Measurements from ENCODE around the gene ADAMTS8. TPM values are rescaled to one million over a fixed set of nuclear protein-coding genes. Genes with fewer than 3 reads are reported as not detected.

ADAMTS8 gene
- total RNA-seq, 2 donors from 2014 or later = 0.82 to 1.7 TPM

- Histone ChIP-seq H3K36me3 (no peaks in the 10 kb centered on the region), H3K9me3 (no peaks in the 10 kb centered on the region), H3K4me3 (no peak overlapping the region), H3K4me1 (replicated peaks) (no peaks in the 10 kb centered on the region), H3K27me3 (replicated peaks; ENCODE audit: insufficient read depth) (no peaks in the 10 kb centered on the region), H3K27ac (no peak overlapping the region)
- WGBS = 92% methylated on average over 11 of the region's 11 CpGs
- no peak for TF ChIP-seq CTCF (IDR thresholded peaks at IDR 0.05)
- no peak for TF ChIP-seq POLR2A (IDR thresholded peaks at IDR 0.05)
- no peak for TF ChIP-seq POLR2AphosphoS5 (IDR thresholded peaks at IDR 0.05)
- DNase-seq (ENCODE audit: low spot score) = no peak
- intact Hi-C loops (cut with DNase I) = no loop called here
Observed at GRCh38 chr11:130416906-130417305, 11.5 kb downstream of the ADAMTS8 start.

GRCh38 chr11:130416530-130416882, 11.9 kb downstream of the ADAMTS8 start:
- no peak for DNase-seq (ENCODE audit: low spot score)
- H3K36me3 ChIP-seq = no peaks in the 10 kb centered on the region
- TF ChIP-seq POLR2A (IDR thresholded peaks at IDR 0.05) = no peak
- no peak for TF ChIP-seq CTCF (IDR thresholded peaks at IDR 0.05)
- TF ChIP-seq POLR2AphosphoS5 (IDR thresholded peaks at IDR 0.05) = no peak
- H3K9me3 ChIP-seq = no peaks in the 10 kb centered on the region
- H3K4me3 ChIP-seq = no peak overlapping the region
- no peaks in the 10 kb centered on the region for H3K4me1 ChIP-seq (replicated peaks)
- WGBS = 78% methylated on average over 12 of the region's 12 CpGs
- intact Hi-C loops (cut with DNase I) = no loop called here
- H3K27ac ChIP-seq = no peak overlapping the region
- no peaks in the 10 kb centered on the region for H3K27me3 ChIP-seq (replicated peaks; ENCODE audit: insufficient read depth)

- Histone ChIP-seq H3K27me3 (replicated peaks; ENCODE audit: insufficient read depth) (no peaks in the 10 kb centered on the region), H3K27ac (no peak overlapping the region), H3K9me3 (no peaks in the 10 kb centered on the region), H3K4me3 (no peak overlapping the region), H3K36me3 (no peaks in the 10 kb centered on the region), H3K4me1 (replicated peaks) (no peaks in the 10 kb centered on the region)
- 88% methylated on average over 34 of the region's 37 CpGs for WGBS
- TF ChIP-seq POLR2A (IDR thresholded peaks at IDR 0.05) (no peak), POLR2AphosphoS5 (IDR thresholded peaks at IDR 0.05) (no peak), CTCF (IDR thresholded peaks at IDR 0.05) (no peak)
- DNase-seq (ENCODE audit: low spot score) = no peak
- intact Hi-C loops (cut with DNase I) = no loop called here
Observed at GRCh38 chr11:130415731-130416529, 12.5 kb downstream of the ADAMTS8 start.

- no peak overlapping the region for H3K27ac ChIP-seq
Observed at GRCh38 chr11:130414107-130415080, 14.0 kb downstream of the ADAMTS8 start.

More at GRCh38 chr11:130414107-130415080, 14.0 kb downstream of the ADAMTS8 start:
- TF ChIP-seq CTCF (IDR thresholded peaks at IDR 0.05) = no peak
- TF ChIP-seq POLR2AphosphoS5 (IDR thresholded peaks at IDR 0.05) = no peak
- no peak for TF ChIP-seq POLR2A (IDR thresholded peaks at IDR 0.05)
- no peaks in the 10 kb centered on the region for H3K36me3 ChIP-seq
- no peak for DNase-seq (ENCODE audit: low spot score)
- H3K9me3 ChIP-seq = no peaks in the 10 kb centered on the region
- H3K4me1 ChIP-seq (replicated peaks) = no peaks in the 10 kb centered on the region
- H3K4me3 ChIP-seq = no peak overlapping the region
- intact Hi-C loops (cut with DNase I) = no loop called here
- no peaks in the 10 kb centered on the region for H3K27me3 ChIP-seq (replicated peaks; ENCODE audit: insufficient read depth)
- 71% methylated on average over 24 of the region's 24 CpGs for WGBS
